Activated naive CD8-positive, alpha-beta T cell (primary cell): Measurements from ENCODE around the gene JMJD1C.
"Not testable (repeated sequence)": the region's sequence is repeated elsewhere in the genome, so short reads cannot be mapped to it uniquely, and the experiment has no call there.

ENCODE experiments used
- H3K27ac Mint-ChIP-seq: one replicate; pipeline ENCODE4 v1.8.0; 2021; ENCODE audit warnings: mixed read lengths
- H3K27me3 Mint-ChIP-seq: one replicate; pipeline ENCODE4 v1.8.0; 2021; ENCODE audit warnings: mixed read lengths
- H3K36me3 Mint-ChIP-seq: one replicate; pipeline ENCODE4 v1.8.0; 2021; ENCODE audit warnings: mixed read lengths
- H3K4me1 Mint-ChIP-seq: one replicate; pipeline ENCODE4 v1.8.0; 2021; ENCODE audit warnings: low read depth, mixed read lengths
- H3K4me3 Mint-ChIP-seq: one replicate; pipeline ENCODE4 v1.8.0; 2021; ENCODE audit warnings: mild to moderate bottlenecking, mixed read lengths
- H3K9me3 Mint-ChIP-seq: one replicate; pipeline ENCODE4 v1.8.0; 2021; ENCODE audit warnings: low read depth, mixed read lengths

Gene JMJD1C

GRCh38 chr10:63253040-63253439 lies 212.7 kb downstream of the JMJD1C start:
- no peaks in the 10 kb centered on the region for H3K27me3 Mint-ChIP-seq
- H3K9me3 Mint-ChIP-seq: no peaks in the 10 kb centered on the region
- peaks cover 13% of the 10 kb centered on the region for H3K36me3 Mint-ChIP-seq
- peak overlapping the region; percentile 9 for H3K4me3 Mint-ChIP-seq
- peak overlapping the region; percentile 56 for H3K27ac Mint-ChIP-seq
- H3K4me1 Mint-ChIP-seq: peaks cover 63% of the 10 kb centered on the region

DNA sequence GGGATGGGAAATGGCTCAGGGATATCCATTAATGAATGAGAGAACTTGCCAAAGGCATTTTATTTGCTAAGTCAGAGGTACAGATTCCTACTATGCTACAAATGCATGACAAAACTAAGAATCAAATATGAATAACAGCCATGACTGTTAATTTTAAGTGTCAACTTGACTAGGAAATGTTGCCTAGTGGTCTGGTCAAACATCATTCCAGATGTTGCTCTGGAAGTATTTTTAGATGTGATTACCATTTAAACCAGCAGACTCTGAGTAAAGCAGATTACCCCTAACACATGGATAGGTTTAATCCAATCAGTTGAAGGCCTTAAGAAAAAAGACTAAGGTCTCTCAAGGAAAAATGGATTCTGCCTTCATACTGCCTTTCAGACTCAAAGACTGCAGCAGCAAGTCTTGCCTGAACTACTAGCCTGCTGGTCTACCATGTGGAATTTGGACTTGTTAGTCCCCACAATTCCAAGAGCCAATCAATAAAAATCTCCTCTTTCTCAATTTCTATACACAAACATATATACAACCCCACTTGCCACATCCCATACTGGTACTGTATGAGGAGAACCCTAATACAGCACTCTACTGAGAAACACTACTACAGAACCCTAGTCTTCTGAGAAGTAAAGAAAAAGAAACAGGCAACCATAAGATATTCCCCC lies 213.5 kb downstream of the JMJD1C start:
- peaks cover 60% of the 10 kb centered on the region for H3K4me1 Mint-ChIP-seq
- H3K9me3 Mint-ChIP-seq: no peaks in the 10 kb centered on the region
- H3K36me3 Mint-ChIP-seq: peaks cover 14% of the 10 kb centered on the region
- H3K27ac Mint-ChIP-seq: peak overlapping the region; percentile 61
- H3K4me3 Mint-ChIP-seq: no peak overlapping the region
- H3K27me3 Mint-ChIP-seq: no peaks in the 10 kb centered on the region

DNA sequence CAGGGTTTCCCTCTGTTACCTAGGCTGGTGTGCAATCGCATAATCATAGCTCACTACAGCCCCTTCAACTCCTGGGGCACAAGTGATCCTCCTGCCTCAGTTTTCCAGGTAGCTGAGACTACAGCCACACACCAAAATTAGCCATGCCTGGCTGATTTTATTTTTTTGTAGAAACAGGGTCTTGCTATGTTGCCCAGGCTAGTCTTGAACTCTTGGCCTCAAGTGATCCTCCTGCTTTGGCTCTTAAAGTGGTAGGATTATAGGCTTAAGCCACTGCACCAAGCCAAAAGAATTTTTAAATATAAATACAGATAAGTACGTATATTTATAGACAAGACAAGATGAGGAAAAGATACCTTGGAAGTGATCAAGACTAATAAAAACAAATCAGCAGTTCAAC lies 215.7 kb downstream of the JMJD1C start:
- peaks cover 59% of the 10 kb centered on the region for H3K4me1 Mint-ChIP-seq
- H3K4me3 Mint-ChIP-seq: no peak overlapping the region
- peaks cover 26% of the 10 kb centered on the region for H3K36me3 Mint-ChIP-seq
- H3K27ac Mint-ChIP-seq: no peak overlapping the region
- no peaks in the 10 kb centered on the region for H3K27me3 Mint-ChIP-seq
- peaks cover 7% of the 10 kb centered on the region for H3K9me3 Mint-ChIP-seq

GRCh38 chr10:63247771-63248170 lies 218.0 kb downstream of the JMJD1C start:
- peaks cover 56% of the 10 kb centered on the region for H3K4me1 Mint-ChIP-seq
- H3K27me3 Mint-ChIP-seq: no peaks in the 10 kb centered on the region
- H3K36me3 Mint-ChIP-seq: peaks cover 24% of the 10 kb centered on the region
- no peak overlapping the region for H3K27ac Mint-ChIP-seq
- peaks cover 7% of the 10 kb centered on the region for H3K9me3 Mint-ChIP-seq
- no peak overlapping the region for H3K4me3 Mint-ChIP-seq

GRCh38 chr10:63246356-63246755 lies 219.4 kb downstream of the JMJD1C start:
- H3K4me1 Mint-ChIP-seq: peaks cover 59% of the 10 kb centered on the region
- H3K4me3 Mint-ChIP-seq: no peak overlapping the region

GRCh38 chr10:63241841-63242281 lies 223.9 kb downstream of the JMJD1C start:
- H3K36me3 Mint-ChIP-seq: peaks cover 21% of the 10 kb centered on the region
- peak overlapping the region; percentile 69 for H3K4me3 Mint-ChIP-seq
- no peaks in the 10 kb centered on the region for H3K27me3 Mint-ChIP-seq
- H3K27ac Mint-ChIP-seq: peak overlapping the region; percentile 85
- peaks cover 77% of the 10 kb centered on the region for H3K4me1 Mint-ChIP-seq
- H3K9me3 Mint-ChIP-seq: peaks cover 7% of the 10 kb centered on the region

More at GRCh38 chr10:63246356-63246755, 219.4 kb downstream of the JMJD1C start:
- Mint-ChIP-seq H3K9me3 (peaks cover 7% of the 10 kb centered on the region), H3K36me3 (peaks cover 23% of the 10 kb centered on the region), H3K27me3 (no peaks in the 10 kb centered on the region), H3K27ac (peak overlapping the region; percentile 69)

DNA sequence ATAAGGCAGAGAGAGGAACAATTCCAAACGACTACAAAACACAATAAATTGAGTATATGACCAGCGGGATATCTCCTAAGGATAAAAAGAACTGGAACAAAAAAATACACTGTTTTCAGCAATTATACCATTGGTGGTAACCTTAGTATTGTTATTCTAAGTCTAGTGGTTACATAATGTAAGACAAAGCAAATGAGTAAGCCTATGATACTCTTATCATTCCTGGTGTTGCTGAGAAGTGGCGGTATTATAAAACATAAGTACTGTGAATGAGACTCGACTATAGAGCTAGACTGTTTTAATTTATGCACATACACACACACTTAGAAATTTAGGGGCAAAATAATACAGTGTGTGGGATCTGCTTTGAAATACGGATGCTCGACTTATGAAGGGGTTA lies 225.0 kb downstream of the JMJD1C start:
- Mint-ChIP-seq H3K27me3 (no peaks in the 10 kb centered on the region), H3K27ac (peak overlapping the region; percentile 74), H3K9me3 (peaks cover 2% of the 10 kb centered on the region), H3K4me1 (peaks cover 75% of the 10 kb centered on the region), H3K36me3 (peaks cover 14% of the 10 kb centered on the region), H3K4me3 (peak overlapping the region; percentile 11)

DNA sequence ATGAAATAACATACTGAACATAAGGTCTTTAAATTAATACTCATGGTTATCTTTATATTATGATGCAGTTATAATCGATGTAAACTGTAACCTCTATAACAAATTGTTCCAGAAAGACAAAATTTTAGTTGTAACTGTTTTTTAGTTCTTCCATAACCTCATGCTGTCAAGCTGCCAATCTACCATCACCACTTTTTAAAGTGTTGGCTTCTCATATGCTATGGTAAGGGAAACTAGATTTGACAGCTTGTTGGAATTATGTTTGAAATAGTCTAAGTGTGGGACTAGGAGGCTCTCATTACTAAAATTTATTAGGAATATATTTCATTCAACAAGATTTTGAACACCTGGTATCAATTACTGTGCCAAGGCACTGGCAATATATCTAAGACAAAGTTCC lies 227.3 kb downstream of the JMJD1C start:
- Mint-ChIP-seq H3K36me3 (peaks cover 5% of the 10 kb centered on the region), H3K4me3 (no peak overlapping the region), H3K27ac (peak overlapping the region; percentile 76), H3K9me3 (no peaks in the 10 kb centered on the region), H3K4me1 (peaks cover 71% of the 10 kb centered on the region), H3K27me3 (no peaks in the 10 kb centered on the region)

DNA sequence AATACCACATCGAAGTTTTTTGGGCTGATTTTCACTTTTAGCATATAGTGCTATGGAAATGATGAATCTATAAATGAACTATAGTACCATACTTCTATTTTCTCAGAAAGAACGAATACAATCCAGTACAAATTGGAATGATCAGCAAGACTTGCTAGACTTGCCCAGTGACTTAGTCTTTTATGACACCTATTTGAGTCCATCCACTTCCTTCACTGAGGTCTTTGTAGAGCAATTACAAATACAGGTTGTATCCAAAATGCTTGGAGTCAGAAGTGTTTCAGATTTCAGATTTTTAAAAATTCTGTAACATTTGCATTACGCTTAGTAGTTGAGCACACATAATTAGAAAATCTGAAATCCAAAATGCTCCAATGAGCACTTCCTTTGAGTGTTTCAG lies 228.4 kb downstream of the JMJD1C start:
- peaks cover 73% of the 10 kb centered on the region for H3K4me1 Mint-ChIP-seq
- no peaks in the 10 kb centered on the region for H3K27me3 Mint-ChIP-seq
- no peaks in the 10 kb centered on the region for H3K9me3 Mint-ChIP-seq
- H3K4me3 Mint-ChIP-seq: no peak overlapping the region
- H3K36me3 Mint-ChIP-seq: peaks cover 5% of the 10 kb centered on the region
- peak overlapping the region; percentile 58 for H3K27ac Mint-ChIP-seq

- peaks cover 5% of the 10 kb centered on the region for H3K36me3 Mint-ChIP-seq
- peak overlapping the region; percentile 91 for H3K27ac Mint-ChIP-seq
- H3K4me1 Mint-ChIP-seq: peaks cover 68% of the 10 kb centered on the region
- H3K4me3 Mint-ChIP-seq: peak overlapping the region; percentile 77
- no peaks in the 10 kb centered on the region for H3K27me3 Mint-ChIP-seq
- H3K9me3 Mint-ChIP-seq: no peaks in the 10 kb centered on the region
These were observed 229.5 kb downstream of the JMJD1C start for GRCh38 chr10:63236113-63236935.

- H3K36me3 Mint-ChIP-seq, H3K9me3 Mint-ChIP-seq, H3K27me3 Mint-ChIP-seq, H3K4me3 Mint-ChIP-seq: not testable (repeated sequence)
- Mint-ChIP-seq H3K27ac (peak overlapping the region; percentile 28), H3K4me1 (peaks cover 62% of the 10 kb centered on the region)
These were observed 230.6 kb downstream of the JMJD1C start for GRCh38 chr10:63235136-63235535.

DNA sequence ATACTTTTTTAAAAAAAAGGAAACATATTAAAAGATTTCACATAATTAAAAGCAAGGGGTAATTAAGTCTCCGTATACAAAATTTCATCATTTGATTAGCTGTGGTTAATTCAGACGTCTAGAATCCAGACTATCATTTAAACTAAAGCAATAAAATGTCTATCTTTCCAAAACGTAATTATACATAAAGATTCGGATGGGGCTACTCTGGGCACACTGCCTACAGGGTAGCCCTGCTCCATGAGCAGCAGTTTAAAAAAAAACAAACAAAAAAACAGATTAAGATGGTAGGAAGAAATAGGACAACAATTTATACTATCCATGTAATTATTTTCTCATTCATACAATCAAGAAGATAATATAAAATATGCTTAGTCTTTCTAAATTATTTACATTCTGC lies 236.6 kb downstream of the JMJD1C start:
- Mint-ChIP-seq H3K4me3 (no peak overlapping the region), H3K36me3 (peaks cover 5% of the 10 kb centered on the region), H3K27me3 (no peaks in the 10 kb centered on the region), H3K27ac (peak overlapping the region; percentile 64), H3K4me1 (peaks cover 74% of the 10 kb centered on the region), H3K9me3 (no peaks in the 10 kb centered on the region)

- peaks cover 5% of the 10 kb centered on the region for H3K36me3 Mint-ChIP-seq
- H3K9me3 Mint-ChIP-seq: no peaks in the 10 kb centered on the region
- peaks cover 69% of the 10 kb centered on the region for H3K4me1 Mint-ChIP-seq
These were observed 237.5 kb downstream of the JMJD1C start for GRCh38 chr10:63228237-63228636.

GRCh38 chr10:63227207-63227895 lies 238.4 kb downstream of the JMJD1C start:
- Mint-ChIP-seq H3K4me1 (peaks cover 67% of the 10 kb centered on the region), H3K9me3 (no peaks in the 10 kb centered on the region), H3K27ac (peak overlapping the region; percentile 92), H3K4me3 (peak overlapping the region; percentile 42), H3K27me3 (no peaks in the 10 kb centered on the region), H3K36me3 (peaks cover 8% of the 10 kb centered on the region)

More at GRCh38 chr10:63228237-63228636, 237.5 kb downstream of the JMJD1C start:
- no peaks in the 10 kb centered on the region for H3K27me3 Mint-ChIP-seq
- H3K4me3 Mint-ChIP-seq: no peak overlapping the region
- peak overlapping the region; percentile 92 for H3K27ac Mint-ChIP-seq

DNA sequence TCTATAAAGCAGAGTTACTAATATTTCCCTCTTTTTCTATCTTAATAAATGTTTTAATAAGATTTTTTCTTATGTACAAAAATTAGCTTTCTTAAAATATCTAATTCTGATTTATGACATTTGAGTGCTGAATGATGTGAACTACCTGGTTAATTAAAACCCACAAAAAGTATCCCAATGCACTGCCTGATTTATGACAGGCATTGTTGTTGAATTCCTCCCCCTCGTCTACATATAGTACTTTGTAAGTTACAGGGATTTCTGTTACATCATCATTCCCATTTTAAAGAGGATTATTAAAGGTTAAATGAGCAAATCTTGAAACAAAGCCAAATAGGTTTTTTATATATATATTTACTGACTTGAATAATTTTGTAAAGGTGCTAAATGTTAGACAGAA lies 241.5 kb downstream of the JMJD1C start:
- peaks cover 8% of the 10 kb centered on the region for H3K36me3 Mint-ChIP-seq
- H3K27ac Mint-ChIP-seq: no peak overlapping the region
- no peaks in the 10 kb centered on the region for H3K27me3 Mint-ChIP-seq
- no peaks in the 10 kb centered on the region for H3K9me3 Mint-ChIP-seq
- peaks cover 79% of the 10 kb centered on the region for H3K4me1 Mint-ChIP-seq
- H3K4me3 Mint-ChIP-seq: no peak overlapping the region
